DOHH2 (cell line): ENCODE results near the gene THSD7A.

ENCODE experiments used
- H3F3A ChIP-seq: fragments of 200-600 bp; sonication (generic), shearing (Covaris generic); 2 replicates; pipeline ENCODE4 v1.6.0; 2016; ENCODE audit warnings: antibody characterized with exemption, mild to moderate bottlenecking; ENCODE audit not compliant: control insufficient read depth, insufficient read depth
- H3K27ac ChIP-seq: fragments of 200-600 bp; sonication (generic); 2 replicates; pipeline ENCODE4 v1.5.1; 2014; ENCODE audit warnings: low read depth, mild to moderate bottlenecking, low read length, moderate library complexity
- H3K27me3 ChIP-seq: fragments of 200-600 bp; sonication (generic); 2 replicates; pipeline ENCODE4 v1.6.1; 2014; ENCODE audit warnings: mild to moderate bottlenecking, low read length, mixed read lengths; ENCODE audit not compliant: control insufficient read depth
- H3K36me3 ChIP-seq: fragments of 200-600 bp; sonication (generic); 2 replicates; pipeline ENCODE4 v1.6.1; 2014; ENCODE audit warnings: mild to moderate bottlenecking, low read length, moderate library complexity, mixed read lengths; ENCODE audit not compliant: control insufficient read depth
- H3K4me1 ChIP-seq: fragments of 200-600 bp; sonication (generic); 2 replicates; pipeline ENCODE4 v1.6.1; 2014; ENCODE audit warnings: mild to moderate bottlenecking, low read length, mixed read lengths; ENCODE audit not compliant: control insufficient read depth
- H3K4me2 ChIP-seq: fragments of 200-600 bp; sonication (generic); 2 replicates; pipeline ENCODE4 v1.6.0; 2014; ENCODE audit warnings: mild to moderate bottlenecking, low read length, moderate library complexity
- H3K4me3 ChIP-seq: fragments of 200-600 bp; sonication (generic); 2 replicates; pipeline ENCODE4 v1.5.1; 2014; ENCODE audit warnings: mild to moderate bottlenecking, low read length, mixed read lengths
- H3K79me2 ChIP-seq: fragments of 200-600 bp; sonication (generic); 2 replicates; pipeline ENCODE4 v1.6.1; 2014; ENCODE audit warnings: mild to moderate bottlenecking, low read length, mixed read lengths; ENCODE audit not compliant: control insufficient read depth
- H3K9me2 ChIP-seq: fragments of 200-600 bp; sonication (generic); replicated peaks from 2 replicates; pipeline ENCODE4 v1.6.1; 2014; ENCODE audit warnings: mild to moderate bottlenecking, low read length, mixed read lengths; ENCODE audit not compliant: control insufficient read depth
- H3K9me3 ChIP-seq: fragments of 200-600 bp; sonication (generic); 2 replicates; pipeline ENCODE4 v1.6.1; 2014; ENCODE audit warnings: antibody characterized with exemption, low read length, mixed read lengths; ENCODE audit not compliant: control insufficient read depth, insufficient read depth
- H4K20me1 ChIP-seq: fragments of 200-600 bp; sonication (generic); 2 replicates; pipeline ENCODE4 v1.6.0; 2014; ENCODE audit warnings: low read depth, mild to moderate bottlenecking, antibody characterized with exemption, low read length, moderate library complexity; ENCODE audit not compliant: control insufficient read depth, insufficient read depth
- CTCF ChIP-seq: fragments of 200-600 bp; sonication (generic); IDR thresholded peaks from one replicate; pipeline ENCODE4 v1.5.1; 2014; ENCODE audit warnings: antibody characterized with exemption, mild to moderate bottlenecking, low read depth, low read length; ENCODE audit not compliant: poor library complexity, severe bottlenecking
- EZH2phosphoT487 ChIP-seq: fragments of 200-600 bp; sonication (generic); IDR thresholded peaks from 2 replicates; pipeline ENCODE4 v1.6.1; 2017; ENCODE audit warnings: borderline replicate concordance, mild to moderate bottlenecking, antibody characterized with exemption, low read length, moderate library complexity, mixed read lengths

Gene THSD7A

GRCh38 chr7:11573128-11573750 lies 258.8 kb downstream of the THSD7A start:
- Histone ChIP-seq H3F3A (no peaks in the 10 kb centered on the region), H3K4me2 (no peak overlapping the region), H3K27ac (no peak overlapping the region), H3K27me3 (no peaks in the 10 kb centered on the region), H3K9me3 (no peaks in the 10 kb centered on the region), H3K4me3 (no peak overlapping the region), H3K9me2 (no peaks in the 10 kb centered on the region), H3K36me3 (no peaks in the 10 kb centered on the region), H3K4me1 (no peaks in the 10 kb centered on the region), H4K20me1 (no peaks in the 10 kb centered on the region), H3K79me2 (no peaks in the 10 kb centered on the region)
- no peak for TF ChIP-seq CTCF
- TF ChIP-seq EZH2phosphoT487, result no peak

GRCh38 chr7:11570922-11571550 lies 261.0 kb downstream of the THSD7A start:
- Histone ChIP-seq H3F3A (no peaks in the 10 kb centered on the region), H3K36me3 (no peaks in the 10 kb centered on the region), H3K4me2 (no peak overlapping the region), H3K79me2 (no peaks in the 10 kb centered on the region), H3K9me3 (no peaks in the 10 kb centered on the region), H3K4me1 (no peaks in the 10 kb centered on the region), H3K27ac (no peak overlapping the region), H4K20me1 (no peaks in the 10 kb centered on the region), H3K4me3 (no peak overlapping the region), H3K9me2 (no peaks in the 10 kb centered on the region), H3K27me3 (no peaks in the 10 kb centered on the region)
- TF ChIP-seq EZH2phosphoT487, result no peak

GRCh38 chr7:11570205-11570604 lies 261.8 kb downstream of the THSD7A start:
- Histone ChIP-seq H3K9me2 (no peaks in the 10 kb centered on the region), H3F3A (no peaks in the 10 kb centered on the region), H3K36me3 (no peaks in the 10 kb centered on the region), H4K20me1 (no peaks in the 10 kb centered on the region), H3K27me3 (no peaks in the 10 kb centered on the region), H3K4me1 (no peaks in the 10 kb centered on the region), H3K9me3 (no peaks in the 10 kb centered on the region), H3K79me2 (no peaks in the 10 kb centered on the region), H3K4me2 (no peak overlapping the region), H3K4me3 (no peak overlapping the region), H3K27ac (no peak overlapping the region)
- TF ChIP-seq CTCF (no peak), EZH2phosphoT487 (no peak)

GRCh38 chr7:11567571-11567970 lies 264.4 kb downstream of the THSD7A start:
- Histone ChIP-seq H3F3A (no peaks in the 10 kb centered on the region), H3K79me2 (no peaks in the 10 kb centered on the region), H4K20me1 (no peaks in the 10 kb centered on the region), H3K4me1 (no peaks in the 10 kb centered on the region), H3K27ac (no peak overlapping the region), H3K36me3 (no peaks in the 10 kb centered on the region), H3K9me2 (no peaks in the 10 kb centered on the region), H3K9me3 (no peaks in the 10 kb centered on the region), H3K27me3 (no peaks in the 10 kb centered on the region), H3K4me3 (no peak overlapping the region), H3K4me2 (no peak overlapping the region)
- no peak for TF ChIP-seq EZH2phosphoT487
- TF ChIP-seq CTCF, result no peak
